ENCODE measurements around the gene TMEM203. TPM values are rescaled to one million over a fixed set of nuclear protein-coding genes. Genes with fewer than 3 reads are reported as not detected.

The TMEM203 gene
- polyA plus RNA-seq, 1 donor from 2014 or later = 61.1 TPM

GRCh38 chr9:137158625-137159024 is 46.8 kb downstream of the TMEM203 start:
- Histone ChIP-seq H2AFZ (ENCODE audit: low read depth, low read length) (no peak overlapping the region), H3F3A (ENCODE audit: insufficient read depth, low read length, poor library complexity, severe bottlenecking) (no peaks in the 10 kb centered on the region), H3K79me2 (replicated peaks; ENCODE audit: insufficient read depth, low read length) (no peaks in the 10 kb centered on the region), H3K27ac (ENCODE audit: low read length) (no peak overlapping the region), H3K9me2 (ENCODE audit: insufficient read depth, low read length) (no peaks in the 10 kb centered on the region), H3K4me2 (ENCODE audit: low read length) (no peak overlapping the region), H3K27me3 (ENCODE audit: insufficient read depth, low read depth, low read length) (peaks cover 84% of the 10 kb centered on the region), H3K4me3 (ENCODE audit: low read length) (no peak overlapping the region), H3K36me3 (ENCODE audit: insufficient read depth, low read length) (no peaks in the 10 kb centered on the region), H3K9ac (ENCODE audit: low read length) (no peak overlapping the region), H4K20me1 (ENCODE audit: insufficient read depth) (no peaks in the 10 kb centered on the region), H3K9me3 (ENCODE audit: low read length) (no peaks in the 10 kb centered on the region)
- TF ChIP-seq POLR2AphosphoS5 (IDR thresholded peaks at IDR 0.05) (no peak), EP300 (conservative IDR thresholded peaks at IDR 0.05; ENCODE audit: poor library complexity, severe bottlenecking) (no peak), EZH2 (IDR thresholded peaks at IDR 0.05; ENCODE audit: borderline replicate concordance, insufficient read depth, low read length, poor library complexity, severe bottlenecking) (no peak), REST (IDR thresholded peaks at IDR 0.05; ENCODE audit: borderline replicate concordance) (no peak), CTCF (IDR thresholded peaks at IDR 0.05; ENCODE audit: poor library complexity, severe bottlenecking) (no peak), SMC3 (conservative IDR thresholded peaks at IDR 0.05; ENCODE audit: poor library complexity) (no peak), RAD21 (conservative IDR thresholded peaks at IDR 0.05) (no peak), TAF1 (IDR thresholded peaks at IDR 0.05; ENCODE audit: low read depth) (no peak), MXI1 (conservative IDR thresholded peaks at IDR 0.05; ENCODE audit: poor library complexity, severe bottlenecking) (no peak)

- Histone ChIP-seq H3K79me2 (replicated peaks; ENCODE audit: insufficient read depth, low read length) (no peaks in the 10 kb centered on the region), H3F3A (ENCODE audit: insufficient read depth, low read length, poor library complexity, severe bottlenecking) (no peaks in the 10 kb centered on the region), H3K4me2 (ENCODE audit: low read length) (no peak overlapping the region), H4K20me1 (ENCODE audit: insufficient read depth) (no peaks in the 10 kb centered on the region), H2AFZ (ENCODE audit: low read depth, low read length) (no peak overlapping the region), H3K27ac (ENCODE audit: low read length) (no peak overlapping the region), H3K36me3 (ENCODE audit: insufficient read depth, low read length) (no peaks in the 10 kb centered on the region), H3K9me3 (ENCODE audit: low read length) (no peaks in the 10 kb centered on the region), H3K9me2 (ENCODE audit: insufficient read depth, low read length) (no peaks in the 10 kb centered on the region), H3K4me3 (ENCODE audit: low read length) (no peak overlapping the region), H3K9ac (ENCODE audit: low read length) (no peak overlapping the region), H3K27me3 (ENCODE audit: insufficient read depth, low read depth, low read length) (peaks cover 76% of the 10 kb centered on the region)
- TF ChIP-seq RAD21 (conservative IDR thresholded peaks at IDR 0.05) (no peak), EP300 (conservative IDR thresholded peaks at IDR 0.05; ENCODE audit: poor library complexity, severe bottlenecking) (no peak), POLR2AphosphoS5 (IDR thresholded peaks at IDR 0.05) (no peak), MXI1 (conservative IDR thresholded peaks at IDR 0.05; ENCODE audit: poor library complexity, severe bottlenecking) (no peak), REST (IDR thresholded peaks at IDR 0.05; ENCODE audit: borderline replicate concordance) (no peak), EZH2 (IDR thresholded peaks at IDR 0.05; ENCODE audit: borderline replicate concordance, insufficient read depth, low read length, poor library complexity, severe bottlenecking) (no peak)
These were observed 47.6 kb downstream of the TMEM203 start for GRCh38 chr9:137157618-137158415.
